Loucy (cell line): ENCODE results near the gene TCHHL1.

ENCODE experiments used
- CTCF ChIP-seq: fragments of 200-600 bp; sonication (generic); conservative IDR thresholded peaks from 2 replicates; pipeline ENCODE4 v1.5.1; 2014; ENCODE audit warnings: mild to moderate bottlenecking, antibody characterized with exemption, low read length
- EZH2phosphoT487 ChIP-seq: fragments of 200-600 bp; IDR thresholded peaks from 2 replicates; pipeline ENCODE4 v1.6.1; 2018; ENCODE audit warnings: antibody characterized with exemption, mild to moderate bottlenecking, moderate library complexity, borderline replicate concordance

- TF ChIP-seq CTCF = no peak
- TF ChIP-seq EZH2phosphoT487 = no peak
These were observed 16.6 kb downstream of the TCHHL1 start for GRCh38 chr1:152072311-152072710.
